Liver (tissue), 9 donors: ENCODE results near the gene RCAN3. TPM values are rescaled to one million over a fixed set of nuclear protein-coding genes. Genes with fewer than 3 reads are reported as not detected.

Experiments used
- DNase-seq: peaks from one replicate; pipeline ENCODE4 v3.0.0-alpha.2; 2017; ENCODE audit warnings: low spot score
- H3K27ac ChIP-seq, 2 donors: one replicate each; pipeline ENCODE4 v1.7.0; 2013; ENCODE audit warnings: inconsistent platforms in 2 of 2, low read length in 2 of 2, control low read depth in 1 of 2, low read depth in 1 of 2, mild to moderate bottlenecking in 1 of 2
- H3K27me3 ChIP-seq, 4 donors: one replicate each; pipeline versions ENCODE4 v1.6.1 to v1.7.0; 2013; ENCODE audit warnings: low read length in 3 of 4, inconsistent platforms in 1 of 4, mild to moderate bottlenecking in 1 of 4, moderate library complexity in 1 of 4; ENCODE audit not compliant: control insufficient read depth in 4 of 4, insufficient read depth in 4 of 4
- H3K36me3 ChIP-seq, 4 donors: one replicate each; pipeline versions ENCODE4 v1.6.1 to v1.7.0; 2013; ENCODE audit warnings: low read length in 3 of 4, mild to moderate bottlenecking in 3 of 4, low read depth in 1 of 4, moderate library complexity in 1 of 4; ENCODE audit not compliant: control insufficient read depth in 4 of 4, insufficient read depth in 3 of 4
- H3K4me1 ChIP-seq, 4 donors: one replicate each; pipeline versions ENCODE4 v1.6.1 to v1.7.0; 2013; ENCODE audit warnings: low read length in 3 of 4, mild to moderate bottlenecking in 3 of 4, moderate library complexity in 1 of 4; ENCODE audit not compliant: control insufficient read depth in 4 of 4, insufficient read depth in 4 of 4
- H3K4me3 ChIP-seq, 3 donors: one replicate each; pipeline versions ENCODE4 v1.6.1 to v1.7.0; 2013; ENCODE audit warnings: low read length in 3 of 3, control low read depth in 1 of 3, low read depth in 1 of 3, mild to moderate bottlenecking in 1 of 3
- H3K9ac ChIP-seq, 2 donors: one replicate each; pipeline ENCODE4 v1.7.0; 2013; ENCODE audit warnings: low read length in 2 of 2, mild to moderate bottlenecking in 2 of 2, moderate library complexity in 2 of 2, control low read depth in 1 of 2, low read depth in 1 of 2
- H3K9me3 ChIP-seq, 4 donors: one replicate each; pipeline versions ENCODE4 v1.6.1 to v1.7.0; 2013; ENCODE audit warnings: low read length in 3 of 4; ENCODE audit not compliant: control insufficient read depth in 4 of 4
- CTCF ChIP-seq: fragments of 150-350 bp; IDR thresholded peaks from 2 replicates; pipeline ENCODE4 v1.5.1; 2017; ENCODE audit warnings: improper control_type of control experiment, low read depth, low read length; ENCODE audit not compliant: missing input control
- FOXA2 ChIP-seq: IDR thresholded peaks from 2 replicates; pipeline ENCODE4 v1.6.1; 2016; ENCODE audit warnings: antibody characterized with exemption
- GABPA ChIP-seq, 2 donors: IDR thresholded peaks in 1 of 2; conservative IDR thresholded peaks in 1 of 2; 2 replicates each; pipeline ENCODE4 v1.6.1; 2016; ENCODE audit warnings: antibody characterized with exemption in 2 of 2, mild to moderate bottlenecking in 1 of 2, moderate library complexity in 1 of 2
- HNF4A ChIP-seq, 2 donors: conservative IDR thresholded peaks; 2 replicates each; pipeline ENCODE4 v1.6.1; 2016; ENCODE audit warnings: antibody characterized with exemption in 2 of 2, mild to moderate bottlenecking in 2 of 2
- HNF4G ChIP-seq: IDR thresholded peaks from 2 replicates; pipeline ENCODE4 v1.6.1; 2016; ENCODE audit warnings: antibody characterized with exemption
- MAX ChIP-seq: IDR thresholded peaks from 2 replicates; pipeline ENCODE4 v1.6.1; 2016; ENCODE audit warnings: antibody characterized with exemption
- NR2F2 ChIP-seq: IDR thresholded peaks from 2 replicates; pipeline ENCODE4 v1.6.1; 2016; ENCODE audit warnings: antibody characterized with exemption
- REST ChIP-seq: IDR thresholded peaks from 2 replicates; pipeline ENCODE4 v1.6.1; 2016; ENCODE audit warnings: antibody characterized with exemption, mild to moderate bottlenecking
- RXRA ChIP-seq, 2 donors: IDR thresholded peaks; 2 replicates each; pipeline ENCODE4 v1.6.1; 2017 to 2018; ENCODE audit warnings: antibody characterized with exemption in 2 of 2, mild to moderate bottlenecking in 1 of 2
- SP1 ChIP-seq: IDR thresholded peaks from 2 replicates; pipeline ENCODE4 v1.6.1; 2018; ENCODE audit warnings: antibody characterized with exemption, mild to moderate bottlenecking
- TAF1 ChIP-seq: conservative IDR thresholded peaks from 2 replicates; pipeline ENCODE4 v1.6.1; 2016; ENCODE audit warnings: antibody characterized with exemption, mild to moderate bottlenecking
- YY1 ChIP-seq: IDR thresholded peaks from 2 replicates; pipeline ENCODE4 v1.6.1; 2016; ENCODE audit warnings: antibody characterized with exemption, mild to moderate bottlenecking
- ZBTB33 ChIP-seq: IDR thresholded peaks from 2 replicates; pipeline ENCODE4 v1.6.1; 2016; ENCODE audit warnings: antibody characterized with exemption
- WGBS: extraction: QIAGEN DNeasy Blood & Tissue Kit; methylation state at CpG from one replicate; pipeline ENCODE4 v1.1.7; 2013; 5-methylcytosine and 5-hydroxymethylcytosine counted together
- polyA plus RNA-seq, 2 donors: library from polyadenylated mRNA; stranded (reverse) in 1 of 2; unstranded in 1 of 2; fragments of 200-250 nt in 1 of 2; fragments of >200 nt in 1 of 2; fragmentation: Nextera tagmentation in 1 of 2; extraction: Ambion mirVana in 1 of 2; gene quantifications; one replicate each; pipeline versions ENCODE4 v1.2.1 to v1.2.3, GENCODE V29; 2013 to 2015
- total RNA-seq, 2 donors: library from RNA; depleted of rRNA; stranded (reverse); fragments of >200 nt; gene quantifications; one replicate each; pipeline ENCODE4 v1.2.3, GENCODE V29; 2014
- donor health status: healthy.
- donor health status: healthy.
- donor health status: healthy.
- donor health status: healthy.
- donor health status: healthy.

Gene RCAN3
- total and polyA plus RNA-seq, 4 donors, result 0.97 to 3.1 (median 1.2) TPM

GRCh38 chr1:24465099-24465498, 37.5 kb upstream of the RCAN3 start (continued):
- TF ChIP-seq REST, result no peak
- TF ChIP-seq HNF4A (conservative IDR thresholded peaks at IDR 0.05), result no peak
- no peak for TF ChIP-seq TAF1
- no peak for TF ChIP-seq MAX

GRCh38 chr1:24465638-24466037, 37.0 kb upstream of the RCAN3 start:
- TF ChIP-seq HNF4A (conservative IDR thresholded peaks at IDR 0.05) (no peak), MAX (no peak), GABPA (IDR thresholded peaks at IDR 0.05 in 1 of 2, conservative IDR thresholded peaks at IDR 0.05 in 1 of 2) (no peak)
- Histone ChIP-seq H3K4me3 (no peak overlapping the region), H3K9ac (no peak overlapping the region), H3K27me3 (no peaks in the 10 kb centered on the region), H3K36me3 (peaks cover 0 to 10% (median 4%) of the 10 kb centered on the region in 4 donors), H3K4me1 (no peaks in the 10 kb centered on the region), H3K27ac (no peak overlapping the region), H3K9me3 (no peaks in the 10 kb centered on the region)
- DNase-seq, result no peak
- WGBS, result 93% methylated on average over 2 of the region's 2 CpGs

GRCh38 chr1:24468685-24469316, 33.8 kb upstream of the RCAN3 start:
- H3K4me1 ChIP-seq, result no peaks in the 10 kb centered on the region
- no peak overlapping the region for H3K27ac ChIP-seq
- H3K27me3 ChIP-seq, result no peaks in the 10 kb centered on the region
- no peak overlapping the region for H3K9ac ChIP-seq
- WGBS, result 93% methylated on average over 11 of the region's 11 CpGs
- H3K36me3 ChIP-seq, result peaks cover 0 to 10% (median 3%) of the 10 kb centered on the region in 4 donors
- H3K9me3 ChIP-seq, result no peaks in the 10 kb centered on the region
- TF ChIP-seq RXRA (IDR thresholded peaks at IDR 0.05) (no peak), HNF4G (no peak), YY1 (no peak), SP1 (no peak), FOXA2 (no peak), TAF1 (no peak), ZBTB33 (no peak), CTCF (no peak), NR2F2 (no peak)
- no peak overlapping the region for H3K4me3 ChIP-seq
- DNase-seq, result no peak
